Mesenchymal stem cell (in vitro differentiated cells and primary cell): ENCODE data around the gene SCN2A.

Experiments used
- DNase-seq: peaks from one replicate; pipeline ENCODE4 v3.0.0-alpha.2; 2013
- H2AFZ ChIP-seq: one replicate; pipeline ENCODE4 v1.6.1; 2013; ENCODE audit warnings: low read depth, mild to moderate bottlenecking, control low read depth, inconsistent platforms, low read length, moderate library complexity
- H2AK5ac ChIP-seq: 2 replicates; pipeline ENCODE4 v1.6.1; 2013; ENCODE audit warnings: low read length, moderate library complexity, mild to moderate bottlenecking, inconsistent platforms; ENCODE audit not compliant: severe bottlenecking
- H2BK120ac ChIP-seq: one replicate; pipeline ENCODE4 v1.6.1; 2013; ENCODE audit warnings: low read depth, mild to moderate bottlenecking, inconsistent platforms, low read length, moderate library complexity
- H2BK12ac ChIP-seq, 2 experiments: one replicate each; pipeline ENCODE4 v1.6.1; 2013; ENCODE audit warnings: inconsistent platforms in 2 of 2, low read length in 2 of 2, mild to moderate bottlenecking in 2 of 2, moderate library complexity in 2 of 2, control low read depth in 1 of 2
- H2BK15ac ChIP-seq: one replicate; pipeline ENCODE4 v1.6.1; 2013; ENCODE audit warnings: mild to moderate bottlenecking, low read depth, inconsistent platforms; ENCODE audit not compliant: poor library complexity, severe bottlenecking
- H2BK5ac ChIP-seq: 2 replicates; pipeline ENCODE4 v1.6.1; 2013; ENCODE audit warnings: low read depth, mild to moderate bottlenecking, low read length, control low read depth, inconsistent platforms; ENCODE audit not compliant: poor library complexity, severe bottlenecking
- H3K14ac ChIP-seq, 2 experiments: one replicate each; pipeline ENCODE4 v1.6.1; 2013; ENCODE audit warnings: inconsistent platforms in 2 of 2, low read length in 2 of 2, control low read depth in 1 of 2, mild to moderate bottlenecking in 1 of 2, moderate library complexity in 1 of 2
- H3K18ac ChIP-seq, 2 experiments: one replicate each; pipeline ENCODE4 v1.6.1; 2013; ENCODE audit warnings: inconsistent platforms in 2 of 2, low read length in 2 of 2, control low read depth in 1 of 2, low read depth in 1 of 2, mild to moderate bottlenecking in 1 of 2
- H3K23ac ChIP-seq, 2 experiments: one replicate each; pipeline ENCODE4 v1.6.1; 2013; ENCODE audit warnings: inconsistent platforms in 2 of 2, low read length in 2 of 2, mild to moderate bottlenecking in 2 of 2, moderate library complexity in 2 of 2, control low read depth in 1 of 2
- H3K27ac ChIP-seq: 2 replicates; pipeline ENCODE4 v1.5.1; 2013; ENCODE audit warnings: mild to moderate bottlenecking, moderate library complexity, low read length, control low read depth, inconsistent platforms; ENCODE audit not compliant: poor library complexity, severe bottlenecking
- H3K27me3 ChIP-seq, 2 experiments: 2 replicates each; pipeline versions ENCODE4 v1.6.1 to v1.7.0; 2013; ENCODE audit warnings: low read length in 2 of 2, mild to moderate bottlenecking in 2 of 2, moderate library complexity in 2 of 2, control low read depth in 1 of 2, inconsistent platforms in 1 of 2; ENCODE audit not compliant: control insufficient read depth in 1 of 2, insufficient read depth in 1 of 2
- H3K36me3 ChIP-seq, 2 experiments: 2 replicates each; pipeline versions ENCODE4 v1.6.1 to v1.7.0; 2013; ENCODE audit warnings: low read length in 2 of 2, control low read depth in 1 of 2, inconsistent platforms in 1 of 2, low read depth in 1 of 2, mild to moderate bottlenecking in 1 of 2; ENCODE audit not compliant: insufficient read depth in 2 of 2, control insufficient read depth in 1 of 2
- H3K4ac ChIP-seq, 2 experiments: one replicate each; pipeline ENCODE4 v1.6.1; 2013; ENCODE audit warnings: inconsistent platforms in 2 of 2, low read length in 2 of 2, mild to moderate bottlenecking in 2 of 2, moderate library complexity in 2 of 2, control low read depth in 1 of 2, low read depth in 1 of 2
- H3K4me1 ChIP-seq: 2 replicates; pipeline ENCODE4 v1.6.1; 2013; ENCODE audit warnings: low read depth, low read length, control low read depth; ENCODE audit not compliant: control insufficient read depth, insufficient read depth
- H3K4me2 ChIP-seq: 2 replicates; pipeline ENCODE4 v1.6.1; 2013; ENCODE audit warnings: low read length, mild to moderate bottlenecking, inconsistent platforms; ENCODE audit not compliant: poor library complexity, severe bottlenecking
- H3K4me3 ChIP-seq, 2 experiments: 2 replicates each; pipeline versions ENCODE4 v1.5.1 to v1.7.0; 2013; ENCODE audit warnings: low read length in 2 of 2, mild to moderate bottlenecking in 2 of 2, control low read depth in 1 of 2, low read depth in 1 of 2; ENCODE audit not compliant: insufficient read depth in 1 of 2
- H3K79me1 ChIP-seq: replicated peaks from 2 replicates; pipeline ENCODE4 v1.6.1; 2013; ENCODE audit warnings: mild to moderate bottlenecking, control low read depth, low read length, inconsistent platforms; ENCODE audit not compliant: poor library complexity, severe bottlenecking
- H3K9ac ChIP-seq: 2 replicates; pipeline ENCODE4 v1.7.0; 2013; ENCODE audit warnings: mild to moderate bottlenecking, low read length, moderate library complexity
- H3K9me3 ChIP-seq: 2 replicates; pipeline ENCODE4 v1.7.0; 2013; ENCODE audit warnings: mild to moderate bottlenecking, low read length; ENCODE audit not compliant: control insufficient read depth
- H4K8ac ChIP-seq: one replicate; pipeline ENCODE4 v1.6.1; 2013; ENCODE audit warnings: inconsistent platforms, mild to moderate bottlenecking, low read length, moderate library complexity
- H4K91ac ChIP-seq: one replicate; pipeline ENCODE4 v1.6.1; 2013; ENCODE audit warnings: mild to moderate bottlenecking, low read length, inconsistent platforms
- WGBS: methylation state at CpG from one replicate; pipeline ENCODE4 v1.1.7; 2013; ENCODE audit warnings: mixed read lengths; 5-methylcytosine and 5-hydroxymethylcytosine counted together

The SCN2A gene

GRCh38 chr2:165307317-165307716 is 68.1 kb downstream of the SCN2A start:
- H3K79me1 ChIP-seq, result peaks cover 1% of the 10 kb centered on the region
- H3K27me3 ChIP-seq, result no peaks in the 10 kb centered on the region
- H2BK5ac ChIP-seq, result no peak overlapping the region
- H3K23ac ChIP-seq, result no peak overlapping the region
- H3K9ac ChIP-seq, result no peak overlapping the region
- no peak overlapping the region for H2BK120ac ChIP-seq
- H3K4me1 ChIP-seq, result no peaks in the 10 kb centered on the region
- H2BK12ac ChIP-seq, result no peak overlapping the region
- no peak overlapping the region for H4K91ac ChIP-seq
- H3K9me3 ChIP-seq, result no peaks in the 10 kb centered on the region
- no peak overlapping the region for H3K18ac ChIP-seq
- no peak overlapping the region for H3K4me2 ChIP-seq
- no peak overlapping the region for H3K27ac ChIP-seq
- H2AK5ac ChIP-seq, result no peak overlapping the region
- no peak overlapping the region for H3K14ac ChIP-seq
- H2BK15ac ChIP-seq, result no peak overlapping the region
- H3K4me3 ChIP-seq, result no peak overlapping the region
- H3K36me3 ChIP-seq, result peaks cover 0 to 31% of the 10 kb centered on the region in 2 experiments
- no peak overlapping the region for H4K8ac ChIP-seq
- DNase-seq, result no peak
- WGBS, result no CpG with 5 or more reads among the region's 1 CpG
- H3K4ac ChIP-seq, result no peak overlapping the region
- H2AFZ ChIP-seq, result no peak overlapping the region

DNA sequence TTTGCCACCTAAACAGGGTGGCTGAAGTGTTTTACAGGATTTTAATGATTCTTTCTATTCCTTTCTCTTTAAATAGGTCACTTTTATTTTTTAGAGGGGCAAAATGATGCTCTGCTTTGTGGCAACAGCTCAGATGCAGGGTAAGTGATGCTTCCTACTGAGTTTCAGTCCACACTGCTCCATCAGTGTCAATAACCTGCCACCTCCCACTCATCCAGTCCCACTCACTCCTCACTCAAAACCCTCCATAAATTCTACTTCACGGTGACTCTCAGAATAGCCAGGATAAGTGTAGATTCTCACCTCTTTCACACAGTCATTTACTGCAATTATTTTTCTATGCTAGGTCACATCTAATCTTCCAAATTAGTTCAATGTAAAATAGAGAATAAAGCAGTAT is 72.7 kb downstream of the SCN2A start:
- Histone ChIP-seq H2AK5ac (no peak overlapping the region), H3K36me3 (peaks cover 0 to 70% of the 10 kb centered on the region in 2 experiments), H3K4me2 (no peak overlapping the region), H4K91ac (no peak overlapping the region), H3K9ac (no peak overlapping the region), H2BK5ac (no peak overlapping the region), H3K27me3 (no peaks in the 10 kb centered on the region), H3K18ac (no peak overlapping the region), H3K4me3 (no peak overlapping the region), H2BK15ac (no peak overlapping the region), H3K79me1 (no peaks in the 10 kb centered on the region), H3K14ac (no peak overlapping the region), H3K9me3 (no peaks in the 10 kb centered on the region), H3K4me1 (no peaks in the 10 kb centered on the region), H2AFZ (no peak overlapping the region), H2BK120ac (no peak overlapping the region), H2BK12ac (no peak overlapping the region), H4K8ac (no peak overlapping the region), H3K4ac (no peak overlapping the region), H3K27ac (no peak overlapping the region), H3K23ac (no peak overlapping the region)
- DNase-seq, result no peak
- 100% methylated on average over 1 of the region's 1 CpG for WGBS

DNA sequence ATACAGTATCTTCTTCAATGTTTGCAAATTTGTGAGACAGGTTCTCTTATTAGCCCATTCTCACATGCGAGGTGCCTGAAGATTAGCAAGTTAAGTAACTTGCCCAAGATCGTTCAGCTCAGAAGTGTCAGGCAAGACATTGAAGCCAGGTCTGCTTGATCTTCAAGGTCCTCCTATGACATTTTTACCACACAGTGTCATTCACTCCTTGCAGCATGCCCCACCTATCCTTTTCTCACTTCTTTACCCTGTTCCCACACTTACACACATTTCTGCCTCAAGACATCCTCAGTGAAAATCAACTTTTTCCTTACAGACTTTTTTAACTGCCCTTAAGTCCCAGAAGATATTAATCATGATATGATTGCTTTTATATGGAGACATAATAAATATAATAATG is 73.8 kb downstream of the SCN2A start:
- Histone ChIP-seq H3K18ac (no peak overlapping the region), H3K14ac (no peak overlapping the region), H4K8ac (no peak overlapping the region), H2AFZ (no peak overlapping the region), H2BK15ac (no peak overlapping the region), H3K4me3 (no peak overlapping the region), H3K23ac (no peak overlapping the region), H3K27me3 (no peaks in the 10 kb centered on the region), H3K9ac (no peak overlapping the region), H2AK5ac (no peak overlapping the region), H3K4me2 (no peak overlapping the region), H2BK120ac (no peak overlapping the region), H3K9me3 (no peaks in the 10 kb centered on the region), H3K4me1 (no peaks in the 10 kb centered on the region), H3K4ac (no peak overlapping the region), H2BK12ac (no peak overlapping the region), H2BK5ac (no peak overlapping the region), H3K27ac (no peak overlapping the region), H4K91ac (no peak overlapping the region), H3K36me3 (peaks cover 0 to 70% of the 10 kb centered on the region in 2 experiments), H3K79me1 (no peaks in the 10 kb centered on the region)
- DNase-seq, result no peak
- WGBS, result 88% methylated on average over 2 of the region's 2 CpGs

- Histone ChIP-seq H2BK12ac (no peak overlapping the region), H3K9ac (no peak overlapping the region), H3K4me3 (no peak overlapping the region), H3K4ac (no peak overlapping the region), H3K36me3 (peaks cover 0 to 70% of the 10 kb centered on the region in 2 experiments), H2BK5ac (no peak overlapping the region), H4K8ac (no peak overlapping the region), H4K91ac (no peak overlapping the region), H2BK120ac (no peak overlapping the region), H3K18ac (no peak overlapping the region), H3K23ac (no peak overlapping the region), H3K27ac (no peak overlapping the region), H2BK15ac (no peak overlapping the region), H3K4me1 (no peaks in the 10 kb centered on the region), H2AK5ac (no peak overlapping the region), H3K14ac (no peak overlapping the region), H3K4me2 (no peak overlapping the region), H2AFZ (no peak overlapping the region), H3K79me1 (no peaks in the 10 kb centered on the region), H3K27me3 (no peaks in the 10 kb centered on the region), H3K9me3 (no peaks in the 10 kb centered on the region)
- DNase-seq, result no peak
- 67% methylated on average over 2 of the region's 4 CpGs for WGBS
Observed at GRCh38 chr2:165313509-165313908, 74.3 kb downstream of the SCN2A start.
